GM12864 (cell line): ENCODE measurements around the gene INSM1.

Source experiments
- DNase-seq: peaks from one replicate; pipeline ENCODE4 v3.0.0-alpha.2; 2011; ENCODE audit warnings: low read depth
- H3K4me3 ChIP-seq: 2 replicates; pipeline ENCODE4 v1.5.1; 2011; ENCODE audit warnings: mild to moderate bottlenecking, low read depth, low read length, control low read depth
- CTCF ChIP-seq: IDR thresholded peaks from 2 replicates; pipeline ENCODE4 v1.5.1; 2011; ENCODE audit warnings: low read depth, mild to moderate bottlenecking, moderate library complexity, low read length, control low read depth, inconsistent platforms; ENCODE audit errors: missing control alignments

Gene INSM1

DNA sequence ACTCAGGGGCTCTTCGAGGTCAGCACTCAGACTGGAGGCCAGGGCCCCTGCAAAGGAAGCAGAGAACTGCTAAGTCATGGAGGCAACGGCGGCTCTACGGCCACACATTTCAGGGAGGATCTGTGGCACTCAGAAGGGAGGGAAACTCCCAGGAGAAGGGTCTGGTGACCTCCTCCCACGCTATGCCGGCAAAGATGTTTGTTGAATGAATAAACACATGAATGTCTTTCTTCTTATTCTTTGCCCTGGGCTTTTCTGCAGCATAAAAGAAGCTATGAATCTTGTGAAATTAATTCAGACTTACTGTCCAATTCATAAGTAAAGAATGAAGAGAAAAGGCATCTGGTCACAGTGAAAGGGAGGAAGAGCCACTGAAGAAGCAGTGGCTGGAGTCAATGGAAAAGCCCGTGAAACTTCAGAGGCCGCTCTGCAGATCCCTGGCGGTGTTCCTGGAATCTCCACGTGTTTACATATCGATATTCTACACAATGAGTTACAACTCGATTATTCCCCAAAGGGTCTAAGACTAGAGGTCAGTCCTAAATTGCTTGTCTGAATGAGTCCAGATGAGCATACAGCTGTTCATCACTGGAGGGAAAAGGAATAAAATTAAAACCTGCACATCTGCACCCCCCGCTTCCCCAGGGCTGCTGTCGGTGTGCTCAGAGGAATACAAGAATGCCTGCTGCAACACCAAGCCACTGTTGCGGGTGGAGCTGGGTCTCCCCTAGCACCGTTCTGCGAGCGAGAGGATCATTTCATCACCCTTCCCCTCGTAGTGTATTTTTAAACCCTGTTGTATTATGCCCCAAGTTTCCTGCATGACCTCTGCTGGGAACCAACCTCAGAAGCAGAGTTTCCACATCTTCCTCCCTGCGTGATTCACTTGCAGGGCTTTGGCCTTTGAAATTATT is 25.6 kb downstream of the INSM1 start:
- no peak overlapping the region for H3K4me3 ChIP-seq
- no peak for TF ChIP-seq CTCF
- DNase-seq, result no peak

DNA sequence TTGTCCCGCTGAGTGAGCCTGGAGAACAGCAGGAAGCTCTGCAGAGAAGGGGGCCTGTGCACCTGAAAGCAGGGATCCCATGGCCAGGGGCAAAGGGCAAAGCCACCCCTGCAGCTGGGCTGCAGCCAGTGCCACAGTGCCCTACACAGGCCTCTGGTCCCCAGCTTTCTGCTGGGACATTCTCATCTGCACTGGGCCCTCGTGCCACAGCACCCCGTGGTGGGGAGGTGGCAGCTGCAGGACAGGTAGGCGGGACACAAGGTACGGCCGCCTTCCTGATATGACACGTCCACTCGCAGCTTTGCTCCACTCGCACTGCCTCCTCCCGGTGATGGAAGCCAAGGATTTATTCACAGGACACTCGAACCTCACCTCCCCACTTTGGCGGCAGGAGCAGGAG is 27.2 kb downstream of the INSM1 start:
- no peak for DNase-seq
- TF ChIP-seq CTCF, result no peak
- no peak overlapping the region for H3K4me3 ChIP-seq

- DNase-seq, result no peak
- no peak for TF ChIP-seq CTCF
- no peak overlapping the region for H3K4me3 ChIP-seq
Observed at GRCh38 chr20:20395903-20396568, 28.1 kb downstream of the INSM1 start.

DNA sequence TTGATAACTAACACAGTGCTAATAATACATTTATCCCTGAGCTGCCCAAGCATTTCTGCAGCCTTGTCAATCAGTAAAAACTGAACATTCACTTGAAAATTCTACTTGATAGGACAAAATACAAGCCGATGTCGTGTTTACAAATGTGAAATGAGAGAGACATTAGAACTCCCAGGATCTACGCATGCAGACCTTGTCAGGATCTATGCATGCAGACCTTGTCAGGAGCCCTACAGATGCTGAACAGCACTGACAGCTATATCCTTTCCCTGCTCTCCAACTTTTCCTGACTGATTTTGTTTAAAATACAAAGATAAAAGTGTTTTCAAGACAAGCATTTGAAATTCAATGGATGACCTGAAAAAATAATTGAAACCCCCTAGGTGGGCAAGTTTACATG is 28.9 kb downstream of the INSM1 start:
- no peak overlapping the region for H3K4me3 ChIP-seq
- no peak for TF ChIP-seq CTCF
- no peak for DNase-seq

DNA sequence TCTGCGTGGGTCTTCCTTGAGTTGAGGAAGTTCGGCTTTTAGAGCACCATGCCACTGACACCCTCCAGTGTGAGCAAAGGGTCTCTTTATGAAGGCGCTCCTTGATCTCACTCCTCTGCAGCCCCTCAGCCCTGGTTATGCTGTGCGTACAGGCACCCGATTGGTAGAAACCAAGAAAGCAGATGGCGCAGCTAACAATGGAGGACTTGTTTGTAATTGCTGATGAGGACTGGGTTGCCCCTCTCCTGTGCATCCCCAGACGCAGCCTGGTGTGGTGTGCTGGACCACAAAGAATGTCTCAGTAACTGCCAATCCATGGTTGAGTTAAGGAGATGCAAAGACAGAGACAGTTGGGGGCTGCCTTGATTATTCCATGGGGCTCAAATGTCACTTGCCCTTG is 30.2 kb downstream of the INSM1 start:
- no peak overlapping the region for H3K4me3 ChIP-seq
- no peak for DNase-seq
- no peak for TF ChIP-seq CTCF

DNA sequence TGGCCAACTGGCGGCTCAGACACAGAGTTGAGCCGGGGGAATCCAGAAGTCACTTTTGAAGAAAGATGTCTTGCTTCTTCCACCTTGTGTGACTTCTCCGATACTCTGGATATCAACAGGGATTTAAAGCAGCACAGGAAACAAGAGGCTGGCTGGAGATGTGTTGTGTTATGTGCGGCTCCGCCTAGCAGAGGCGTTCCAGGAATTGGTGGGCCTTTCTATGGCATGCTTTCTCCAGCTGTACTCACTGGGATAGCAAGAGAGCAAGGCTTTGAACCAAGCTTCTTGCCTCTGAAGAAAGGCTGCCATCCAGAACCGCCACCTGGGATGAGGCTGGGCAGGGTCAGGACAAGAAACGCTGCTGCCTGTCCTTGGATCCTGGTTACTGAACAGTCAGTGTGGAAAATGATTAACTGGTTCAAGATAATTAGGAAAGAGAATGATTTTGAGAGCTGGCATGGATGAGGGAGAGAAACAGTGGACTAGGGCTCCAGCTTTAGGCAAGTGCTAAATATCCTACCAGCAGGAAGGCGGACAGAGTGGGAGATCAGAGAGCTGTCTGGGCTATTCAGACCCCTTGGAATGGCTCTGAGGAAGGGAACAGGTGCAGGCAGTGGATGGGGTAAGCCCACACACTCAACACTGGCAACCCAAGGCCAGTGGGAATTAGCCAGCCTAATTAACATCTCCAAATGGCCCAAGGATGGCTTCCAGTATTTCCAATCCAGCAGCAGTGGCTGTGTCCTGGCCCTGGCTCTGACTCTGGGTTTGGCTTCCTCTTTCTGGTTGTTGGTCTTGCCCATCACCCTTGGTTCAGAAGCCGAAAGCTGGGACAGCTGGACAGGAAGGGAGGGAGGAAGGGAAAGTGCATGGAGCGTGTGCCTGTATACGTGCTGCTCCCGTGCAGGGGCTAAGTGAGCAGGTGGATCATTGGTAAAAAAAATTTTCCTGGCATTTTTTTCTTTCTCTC is 31.9 kb downstream of the INSM1 start:
- no peak for DNase-seq
- no peak for TF ChIP-seq CTCF
- no peak overlapping the region for H3K4me3 ChIP-seq
